Pons (tissue), 1 donor: ENCODE data around the gene PIGP.
"Not testable (repeated sequence)": the region's sequence is repeated elsewhere in the genome, so short reads cannot be mapped to it uniquely, and the experiment has no call there.

Experiments
- DNase-seq: peaks from one replicate; pipeline ENCODE4 v3.0.0-alpha.2; 2016; ENCODE audit warnings: low spot score

PIGP gene

DNA sequence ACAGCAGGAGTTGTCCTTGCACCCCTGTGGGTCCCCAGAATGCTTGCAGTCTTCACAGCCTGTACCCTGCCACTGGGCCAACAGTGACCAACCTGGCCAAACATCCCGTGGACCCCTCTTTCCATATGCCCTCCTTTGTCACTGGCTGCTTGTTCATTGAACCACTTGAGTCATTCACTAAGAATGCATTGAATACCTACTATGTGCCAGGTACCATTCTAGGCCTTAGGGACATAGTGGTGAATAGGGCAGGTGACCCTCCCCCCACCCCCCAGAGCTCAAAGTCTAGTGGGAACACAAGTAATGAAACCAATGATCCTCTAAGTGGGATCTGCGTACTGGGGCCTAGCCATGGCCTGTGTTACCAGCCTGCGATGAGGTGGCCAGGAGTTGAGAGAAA is 28.2 kb downstream of the PIGP start:
- no peak for DNase-seq

DNA sequence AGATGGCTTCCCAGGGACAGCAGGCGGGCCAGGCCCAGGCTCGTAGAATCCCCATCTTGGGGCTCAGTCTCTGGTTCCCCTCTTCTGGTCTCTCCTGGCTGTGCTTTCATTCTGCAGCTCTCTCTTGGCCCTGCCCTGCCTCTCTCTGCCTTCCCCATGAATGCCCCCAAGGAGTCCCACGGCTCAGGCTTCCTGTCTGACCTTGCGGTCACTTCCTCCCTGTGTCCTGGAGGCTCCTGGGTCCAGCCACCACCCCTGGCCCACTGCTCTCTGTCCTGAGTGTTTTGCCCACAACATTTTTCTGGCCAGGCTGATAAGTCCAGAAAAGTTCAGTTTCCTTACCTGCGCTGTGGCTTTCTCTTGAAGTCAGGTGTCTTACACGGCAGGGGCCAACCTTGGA is 29.1 kb downstream of the PIGP start:
- no peak for DNase-seq

DNA sequence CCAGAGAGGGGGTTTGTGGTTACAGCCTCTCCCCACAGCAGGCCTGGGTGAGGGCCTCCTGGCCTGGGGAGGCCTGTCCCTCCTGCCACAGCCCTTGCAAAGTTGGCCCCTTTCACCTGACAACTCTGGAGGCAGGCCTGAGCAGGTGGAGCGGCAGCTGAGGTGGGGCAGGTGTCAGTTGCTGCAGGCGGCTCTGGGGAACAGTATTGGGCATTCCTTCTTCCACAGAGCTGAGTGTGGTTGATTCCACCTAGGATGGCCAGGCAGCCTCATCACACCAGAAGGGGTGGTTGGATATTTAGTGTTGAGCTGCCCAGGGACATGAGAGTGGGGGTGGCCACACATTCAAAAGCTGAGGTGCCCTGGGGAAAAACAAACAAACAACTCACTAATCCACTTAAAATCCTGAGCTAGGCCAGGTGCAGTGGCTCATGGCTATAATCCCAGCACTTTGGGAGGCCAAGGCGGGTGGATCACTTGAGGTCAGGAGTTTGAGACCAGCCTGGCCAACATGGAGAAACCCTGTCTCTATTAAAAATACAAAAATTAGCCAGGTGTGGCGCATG is 31.1 kb downstream of the PIGP start:
- no peak for DNase-seq

DNA sequence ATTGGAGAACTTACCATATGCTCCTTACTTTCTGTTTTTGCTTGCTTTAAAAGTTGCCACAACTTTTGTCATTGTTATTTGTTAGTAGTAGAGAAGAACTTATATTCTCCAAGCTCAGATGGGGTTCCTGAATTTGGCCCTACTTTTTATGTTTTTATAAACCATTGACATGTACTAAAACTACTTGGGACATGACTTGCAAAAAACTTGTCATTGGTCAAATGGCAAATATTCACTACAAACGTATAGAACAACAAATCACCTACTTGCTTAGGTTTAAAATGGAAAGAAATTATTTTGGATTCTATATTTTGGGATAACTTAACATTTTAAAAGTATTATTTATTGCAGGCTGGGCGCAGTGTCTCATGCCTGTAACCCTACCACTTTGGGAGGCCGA is 32.7 kb downstream of the PIGP start:
- no peak for DNase-seq

DNA sequence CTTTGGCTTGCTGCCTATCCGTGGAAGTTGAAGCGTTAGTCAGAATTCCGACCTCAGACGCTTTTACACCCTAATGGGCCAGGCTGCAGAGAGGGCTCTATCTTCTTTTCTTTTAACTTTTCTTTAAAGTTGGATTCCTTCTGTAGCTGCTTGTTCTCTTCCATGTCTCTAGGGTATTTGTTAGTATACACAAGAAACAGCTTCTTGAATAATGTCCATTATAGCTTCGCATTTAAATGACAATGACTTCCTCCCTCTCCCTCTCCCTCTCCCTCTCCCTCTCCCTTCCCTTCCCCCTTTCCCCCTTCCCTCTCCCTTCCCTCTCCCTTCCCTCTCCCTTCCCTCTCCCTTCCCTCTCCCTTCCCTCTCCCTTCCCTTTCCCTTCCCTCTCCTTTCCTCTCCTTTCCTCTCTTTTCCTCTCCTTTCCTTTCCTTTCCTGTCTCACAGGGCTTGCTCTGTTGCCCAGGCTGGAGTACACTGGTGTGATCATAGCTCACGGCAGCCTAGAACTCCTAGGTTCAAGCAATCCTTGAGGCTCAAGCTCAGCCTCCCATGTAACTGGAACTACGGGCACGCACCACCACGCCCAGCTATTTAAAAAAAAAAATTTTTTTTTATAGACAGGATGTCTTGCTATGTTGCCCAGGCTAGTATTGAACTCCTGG is 33.3 kb downstream of the PIGP start:
- no peak for DNase-seq

DNA sequence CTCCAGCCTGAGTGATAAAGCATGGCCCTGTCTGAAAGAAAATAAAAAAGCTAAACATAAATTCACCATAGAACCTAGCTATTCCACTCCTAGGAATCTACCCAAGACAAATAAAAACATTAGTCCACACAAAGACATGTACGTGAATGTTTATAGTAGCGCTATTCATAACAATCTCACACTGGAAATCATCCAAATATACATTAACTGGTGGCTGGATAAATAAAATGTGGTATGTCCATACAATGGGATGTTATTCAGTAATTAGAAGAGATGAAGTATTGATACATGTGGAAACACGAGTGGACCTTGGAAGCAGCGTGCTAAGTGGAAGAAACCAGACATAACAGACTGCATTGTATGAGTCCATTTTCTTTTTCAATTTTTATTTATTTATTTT is 36.7 kb downstream of the PIGP start:
- DNase-seq: no peak

DNA sequence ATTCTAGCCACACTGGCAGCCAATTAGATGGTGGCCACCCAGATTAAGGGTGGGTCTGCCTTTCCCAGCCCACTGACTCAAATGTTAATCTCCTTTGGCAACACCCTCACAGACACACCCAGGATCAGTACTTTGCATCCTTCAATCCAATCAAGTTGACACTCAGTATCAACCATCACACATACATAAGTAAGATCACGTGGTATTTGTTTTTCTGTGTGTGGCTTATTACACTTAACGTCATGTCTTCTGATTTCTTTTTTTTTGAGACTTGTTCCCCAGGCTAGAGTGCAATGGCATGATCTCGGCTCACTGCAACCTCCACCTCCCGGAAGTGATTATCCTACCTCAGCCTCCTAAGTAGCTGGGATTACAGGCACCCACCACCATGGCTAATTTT is 38.5 kb downstream of the PIGP start:
- DNase-seq: not testable (repeated sequence)

DNA sequence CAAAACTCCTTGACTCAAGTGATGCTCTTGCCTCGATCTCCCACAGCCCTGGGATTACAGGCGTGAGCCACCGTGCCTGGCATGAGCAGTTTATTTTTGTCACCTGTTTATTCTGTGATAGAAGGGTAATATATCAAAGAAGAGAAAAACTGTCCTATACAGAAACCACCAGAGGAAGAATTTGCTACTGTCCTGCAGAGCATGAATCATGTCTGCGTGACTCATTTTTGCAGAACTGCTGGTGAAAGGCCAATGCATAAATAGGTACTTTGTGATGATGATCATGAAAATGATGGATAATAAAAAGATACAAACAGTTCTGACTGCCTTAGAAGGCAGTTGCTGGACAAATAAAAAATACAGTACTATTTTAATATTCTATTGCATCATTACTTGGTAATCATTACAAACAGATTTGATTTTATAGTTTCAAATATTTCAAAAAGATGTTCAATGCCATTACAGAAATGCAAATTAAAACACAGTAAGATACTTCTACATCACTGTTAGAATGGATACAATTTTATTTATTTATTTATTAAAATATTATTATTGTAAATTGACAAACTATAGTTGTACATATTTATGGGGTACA is 39.9 kb downstream of the PIGP start:
- DNase-seq: no peak

DNA sequence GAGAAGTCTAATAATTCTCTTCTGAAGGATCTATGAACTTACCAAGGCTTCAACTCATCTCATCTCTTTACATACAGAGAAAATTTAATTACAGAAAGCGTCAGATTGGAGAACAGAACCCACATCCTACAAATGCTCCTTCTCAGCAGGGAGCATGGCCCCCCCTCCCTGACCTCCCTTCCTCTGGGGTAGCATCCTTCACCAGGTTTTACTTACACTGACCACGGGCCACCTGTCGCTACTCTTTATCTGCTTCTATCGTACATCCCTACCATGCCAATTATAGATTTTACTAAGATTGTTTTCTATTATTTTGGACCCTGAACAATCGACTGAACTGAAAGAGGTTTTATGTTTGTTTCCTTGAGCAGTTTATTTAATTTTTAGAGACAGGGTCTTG is 40.6 kb downstream of the PIGP start:
- DNase-seq: no peak

DNA sequence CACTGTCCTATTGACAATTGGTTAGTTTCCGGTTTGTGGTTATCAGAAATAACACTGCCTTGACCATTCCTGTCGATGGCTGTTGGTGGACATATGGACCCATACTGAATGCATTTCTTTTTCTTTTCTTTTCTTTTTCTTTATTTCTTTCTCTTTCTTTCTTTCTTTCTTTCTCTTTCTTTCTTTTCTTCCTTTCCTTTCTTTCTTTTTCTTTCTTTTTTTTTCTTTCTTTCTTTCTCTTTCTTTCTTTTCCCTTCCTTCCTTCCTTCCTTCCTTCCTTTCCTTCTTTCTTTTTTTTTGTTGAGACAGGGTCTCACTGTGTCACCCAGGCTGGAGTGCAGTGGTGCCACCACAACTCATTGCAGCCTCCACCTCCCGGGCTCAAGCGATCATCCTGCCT is 42.0 kb downstream of the PIGP start:
- DNase-seq: no peak

DNA sequence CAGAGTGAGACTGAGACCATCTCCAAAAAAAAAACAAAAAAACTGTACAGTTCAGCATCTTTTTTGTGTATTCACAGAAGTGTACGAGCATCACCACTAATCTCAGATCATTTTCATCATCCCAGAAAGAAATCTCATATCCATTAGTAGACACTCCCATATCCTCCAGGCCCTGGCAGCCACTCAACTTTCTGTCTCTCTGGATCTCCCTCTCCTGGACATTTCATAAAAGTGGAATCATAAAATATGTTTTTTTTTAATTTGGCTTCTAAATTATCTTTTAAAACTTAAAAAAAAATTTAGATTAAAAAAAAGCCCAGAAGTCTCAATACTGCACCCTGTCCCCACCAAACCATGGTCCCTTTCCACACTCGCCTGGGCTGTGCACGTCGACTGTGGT is 44.3 kb downstream of the PIGP start:
- no peak for DNase-seq

DNA sequence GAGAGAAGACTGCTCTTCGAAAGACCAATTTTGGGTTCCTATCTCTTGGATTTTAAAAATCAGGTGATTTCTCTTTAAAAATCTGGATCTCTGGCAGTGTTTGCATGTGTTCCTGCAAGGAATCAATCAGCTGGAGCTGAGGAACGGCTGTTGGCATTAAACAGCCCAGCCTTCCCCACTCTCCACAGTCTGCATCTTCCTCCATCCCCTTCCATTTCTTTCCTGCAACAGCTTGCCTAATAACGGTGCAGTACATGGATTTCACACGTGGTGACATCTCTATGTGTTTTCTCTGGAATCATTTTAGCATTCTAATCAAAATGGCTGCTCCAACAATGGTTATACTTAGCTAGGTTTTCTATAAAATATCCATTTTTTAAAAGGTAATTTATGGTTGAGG is 46.4 kb downstream of the PIGP start:
- DNase-seq: no peak

DNA sequence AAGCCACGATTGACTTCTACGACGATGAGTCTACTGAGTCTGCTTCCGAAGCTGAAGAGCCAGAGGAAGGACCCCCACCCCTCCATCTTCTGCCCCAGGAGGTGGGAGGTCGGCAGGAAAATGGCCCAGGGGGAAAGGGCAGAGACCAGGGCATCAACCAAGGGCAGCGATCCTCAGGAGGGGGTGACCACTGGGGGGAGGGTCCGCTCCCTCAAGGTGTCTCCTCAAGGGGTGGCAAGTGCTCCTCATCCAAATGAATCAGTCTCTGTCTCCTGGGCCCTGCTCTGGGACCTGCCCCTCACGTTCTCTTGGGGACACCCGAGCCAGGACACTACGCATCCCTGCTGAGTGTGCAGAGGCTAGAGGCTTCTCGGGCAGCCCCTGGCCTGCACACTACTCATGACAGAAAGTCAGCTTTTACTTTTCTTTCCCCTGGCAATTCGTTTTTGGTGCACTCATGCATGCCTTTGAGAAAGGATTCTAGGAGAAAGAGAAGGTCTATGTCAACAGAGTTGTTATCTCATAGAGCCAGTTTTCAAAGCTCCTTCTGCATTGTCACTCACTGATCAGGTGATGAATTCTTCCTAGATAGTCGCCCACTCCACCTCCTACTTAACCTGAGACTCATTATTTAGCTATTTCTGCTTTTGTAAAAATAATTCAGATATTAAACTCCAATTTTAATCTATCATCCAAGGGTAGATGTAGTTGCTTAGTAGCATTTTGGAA is 54.8 kb downstream of the PIGP start:
- no peak for DNase-seq
